ENCODE results near the gene EXTL1. TPM values are rescaled to one million over a fixed set of nuclear protein-coding genes. Genes with fewer than 3 reads are reported as not detected.
A peak's percentile ranks its signal among the peaks of the same experiment; 100 is the strongest.

The EXTL1 gene
- total RNA-seq, 3 donors from 2014 or later = 0.98 to 2.8 TPM; not detected in 1

GRCh38 chr1:25997828-25998761, 23.5 kb upstream of the EXTL1 start, which contains the start of gene PAFAH2:
PAFAH2 (minus strand) TSS chr1:25998063; CDS start chr1:25990816, 7,247 bp downstream.
- H3K27ac ChIP-seq = peak within 1 kb of the TSS; percentile 70 to 82
- H3K36me3 ChIP-seq = no peaks in the 10 kb centered on the region
- TF ChIP-seq POLR2A (IDR thresholded peaks at IDR 0.05) (no peak), POLR2AphosphoS5 (IDR thresholded peaks at IDR 0.05) (peak; percentile 91 to 98 (median 96)), CTCF (IDR thresholded peaks at IDR 0.05) (peak; percentile 99 to 100 (median 100))
- H3K4me1 ChIP-seq = peaks cover 0 to 5% of the 10 kb centered on the region in 2 donors
- no peaks in the 10 kb centered on the region for H3K9me3 ChIP-seq
- peak; percentile 97 for DNase-seq (ENCODE audit: low spot score in 2 of 2)
- intact Hi-C loops (cut with DNase I; ENCODE audit: low total_unique reads) = loop anchor here (10.0 kb wide), 1 partner anchor 103 kb away; no protein-coding TSS in a partner anchor
- peak within 1 kb of the TSS; percentile 58 to 74 (median 68) for H3K4me3 ChIP-seq
- no peaks in the 10 kb centered on the region for H3K27me3 ChIP-seq

- H3K4me3 ChIP-seq = no peak overlapping the region
- no peak for DNase-seq (ENCODE audit: low spot score in 2 of 2)
- intact Hi-C loops (cut with DNase I; ENCODE audit: low total_unique reads) = loop anchor here (10.0 kb wide), 1 partner anchor 104 kb away; no protein-coding TSS in a partner anchor
- H3K4me1 ChIP-seq = peaks cover 0 to 5% of the 10 kb centered on the region in 2 donors
- H3K27ac ChIP-seq = peak overlapping the region in 1 of 2 donors; percentile 82
- TF ChIP-seq POLR2A (IDR thresholded peaks at IDR 0.05) (no peak), POLR2AphosphoS5 (IDR thresholded peaks at IDR 0.05) (no peak), CTCF (IDR thresholded peaks at IDR 0.05) (no peak)
- H3K36me3 ChIP-seq = no peaks in the 10 kb centered on the region
- no peaks in the 10 kb centered on the region for H3K27me3 ChIP-seq
- no peaks in the 10 kb centered on the region for H3K9me3 ChIP-seq
Measured at GRCh38 chr1:25999041-25999800, 22.4 kb upstream of the EXTL1 start.

GRCh38 chr1:26003262-26003661, 18.3 kb upstream of the EXTL1 start:
- Histone ChIP-seq H3K27ac (peak overlapping the region in 1 of 2 donors; percentile 38), H3K36me3 (no peaks in the 10 kb centered on the region), H3K4me1 (peaks cover 0 to 9% of the 10 kb centered on the region in 2 donors), H3K27me3 (no peaks in the 10 kb centered on the region), H3K4me3 (no peak overlapping the region), H3K9me3 (no peaks in the 10 kb centered on the region)
- intact Hi-C loops (cut with DNase I; ENCODE audit: low total_unique reads) = no loop called here
- no peak for DNase-seq (ENCODE audit: low spot score in 2 of 2)
- TF ChIP-seq POLR2A (IDR thresholded peaks at IDR 0.05) (no peak), CTCF (IDR thresholded peaks at IDR 0.05) (no peak), POLR2AphosphoS5 (IDR thresholded peaks at IDR 0.05) (no peak)

GRCh38 chr1:26003756-26004155, 17.8 kb upstream of the EXTL1 start:
- intact Hi-C loops (cut with DNase I; ENCODE audit: low total_unique reads) = no loop called here
- H3K27me3 ChIP-seq = no peaks in the 10 kb centered on the region

More at GRCh38 chr1:26003756-26004155, 17.8 kb upstream of the EXTL1 start:
- H3K4me1 ChIP-seq = peaks cover 0 to 4% of the 10 kb centered on the region in 2 donors
- no peaks in the 10 kb centered on the region for H3K36me3 ChIP-seq
- no peak for DNase-seq (ENCODE audit: low spot score in 2 of 2)
- no peaks in the 10 kb centered on the region for H3K9me3 ChIP-seq
- H3K27ac ChIP-seq = peak overlapping the region in 1 of 2 donors; percentile 38
- no peak for TF ChIP-seq CTCF (IDR thresholded peaks at IDR 0.05)
- no peak for TF ChIP-seq POLR2A (IDR thresholded peaks at IDR 0.05)
- no peak for TF ChIP-seq POLR2AphosphoS5 (IDR thresholded peaks at IDR 0.05)
- H3K4me3 ChIP-seq = no peak overlapping the region

Measured in breast epithelium (tissue), 4 donors.